ENCODE results near the gene UBA7.
A peak's percentile ranks its signal among the peaks of the same experiment; 100 is the strongest.
"Not testable (repeated sequence)": the region's sequence is repeated elsewhere in the genome, so short reads cannot be mapped to it uniquely, and the experiment has no call there.

UBA7 gene

DNA sequence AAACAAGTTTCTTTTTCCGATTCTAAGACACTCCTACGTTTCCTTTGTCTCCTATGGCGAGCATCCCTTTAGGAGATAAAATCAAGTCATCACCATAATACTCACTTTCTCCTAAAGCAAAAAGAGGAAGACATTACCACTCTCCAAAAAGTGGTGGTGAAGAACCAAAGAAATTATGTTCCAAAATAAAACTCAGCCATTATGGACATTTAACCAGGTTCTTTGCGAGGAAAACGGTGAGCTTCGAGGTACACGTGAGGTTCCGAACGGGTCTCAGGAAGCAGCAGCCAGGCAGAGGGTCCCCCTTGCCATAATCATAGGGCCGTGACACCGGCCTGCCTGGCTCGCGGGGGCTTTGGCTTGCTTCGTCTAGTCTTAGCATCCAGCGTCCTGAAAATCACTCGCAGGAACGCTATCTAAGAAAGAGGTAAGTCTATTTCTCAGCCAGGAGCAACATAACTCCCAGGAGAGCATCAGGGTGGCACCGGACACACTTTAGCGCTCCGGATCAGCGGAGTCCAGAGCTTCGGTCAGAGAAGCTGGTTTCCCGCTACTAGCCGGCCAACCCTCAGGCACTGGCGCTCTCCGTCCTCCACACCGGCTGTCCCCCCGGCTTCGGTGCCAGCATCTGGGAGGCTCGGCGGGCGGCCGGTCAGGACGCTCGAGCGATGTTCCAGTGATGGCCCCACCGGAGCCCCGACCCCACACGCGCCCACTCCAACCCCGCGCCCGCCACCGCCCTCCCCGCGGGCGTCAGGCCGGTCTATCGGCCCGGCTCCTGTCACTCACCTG, 28.0 kb downstream of the UBA7 start:
- Histone ChIP-seq H3K4me3 (peak overlapping the region; percentile 84), H3K9ac (ENCODE audit: insufficient read length) (peak overlapping the region; percentile 77), H3K36me3 (ENCODE audit: insufficient read depth, low read length) (no peaks in the 10 kb centered on the region), H3K9me3 (ENCODE audit: low read depth, low read length) (no peaks in the 10 kb centered on the region), H3K27ac (no peak overlapping the region)
- no peak for DNase-seq (ENCODE audit: low read depth, low spot score)
- TF ChIP-seq FOXP2 (optimal IDR thresholded peaks at IDR 0.05; ENCODE audit: control extremely low read depth, extremely low read length, insufficient read depth) (no peak), POLR2AphosphoS5 (IDR thresholded peaks at IDR 0.05; ENCODE audit: borderline replicate concordance, low read depth, low read length) (no peak), EZH2 (IDR thresholded peaks at IDR 0.05) (no peak)

- H3K36me3 ChIP-seq (ENCODE audit: insufficient read depth, low read length); H3K27ac ChIP-seq; H3K9me3 ChIP-seq (ENCODE audit: low read depth, low read length); H3K9ac ChIP-seq (ENCODE audit: insufficient read length); DNase-seq (ENCODE audit: low read depth, low spot score); H3K4me3 ChIP-seq: not testable (repeated sequence)
Observed at GRCh38 chr3:49782277-49782676, 31.5 kb downstream of the UBA7 start.

DNA sequence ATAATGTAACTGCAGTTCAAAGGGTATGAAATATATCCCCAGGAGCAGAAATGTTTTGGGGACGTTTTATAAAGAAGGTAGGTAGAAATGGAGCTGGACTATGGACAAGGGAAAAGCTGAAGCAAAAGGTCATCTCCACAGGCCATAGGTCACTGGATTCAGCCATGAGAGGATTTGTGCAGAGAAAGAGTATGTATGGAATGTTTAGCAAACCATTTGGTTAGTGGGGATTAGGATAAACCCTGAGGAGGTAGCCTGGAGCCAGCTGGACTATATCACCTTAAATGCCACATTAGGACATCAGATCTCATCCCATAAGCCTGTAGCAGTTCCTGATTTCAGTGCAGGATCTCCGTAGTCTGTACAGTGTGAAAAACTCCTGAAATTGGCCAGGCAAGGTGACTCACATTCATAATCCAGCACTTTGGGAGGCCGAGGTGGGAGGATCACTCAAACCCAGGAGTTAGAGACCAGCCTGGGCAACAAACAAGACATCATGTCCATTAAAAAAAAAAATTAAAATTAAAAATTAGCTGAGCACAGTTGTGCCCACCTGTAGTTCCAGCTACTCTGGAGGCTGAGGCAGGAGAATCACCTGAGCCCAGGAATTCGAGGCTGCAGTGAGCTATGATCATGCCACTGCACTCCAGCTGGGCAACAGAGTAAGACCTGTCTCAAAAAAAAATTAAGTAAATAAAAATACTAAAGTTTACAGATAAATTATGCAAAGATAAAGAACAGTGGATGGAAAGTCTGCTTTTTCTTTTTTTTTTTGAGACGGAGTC, 32.1 kb downstream of the UBA7 start:
- no peak for DNase-seq (ENCODE audit: low read depth, low spot score)
- no peak overlapping the region for H3K9ac ChIP-seq (ENCODE audit: insufficient read length)
- H3K36me3 ChIP-seq (ENCODE audit: insufficient read depth, low read length): no peaks in the 10 kb centered on the region
- H3K4me3 ChIP-seq: no peak overlapping the region
- TF ChIP-seq POLR2AphosphoS5 (IDR thresholded peaks at IDR 0.05; ENCODE audit: borderline replicate concordance, low read depth, low read length) (no peak), FOXP2 (optimal IDR thresholded peaks at IDR 0.05; ENCODE audit: control extremely low read depth, extremely low read length, insufficient read depth) (no peak), EZH2 (IDR thresholded peaks at IDR 0.05) (no peak)
- H3K27ac ChIP-seq: no peak overlapping the region
- no peaks in the 10 kb centered on the region for H3K9me3 ChIP-seq (ENCODE audit: low read depth, low read length)

DNA sequence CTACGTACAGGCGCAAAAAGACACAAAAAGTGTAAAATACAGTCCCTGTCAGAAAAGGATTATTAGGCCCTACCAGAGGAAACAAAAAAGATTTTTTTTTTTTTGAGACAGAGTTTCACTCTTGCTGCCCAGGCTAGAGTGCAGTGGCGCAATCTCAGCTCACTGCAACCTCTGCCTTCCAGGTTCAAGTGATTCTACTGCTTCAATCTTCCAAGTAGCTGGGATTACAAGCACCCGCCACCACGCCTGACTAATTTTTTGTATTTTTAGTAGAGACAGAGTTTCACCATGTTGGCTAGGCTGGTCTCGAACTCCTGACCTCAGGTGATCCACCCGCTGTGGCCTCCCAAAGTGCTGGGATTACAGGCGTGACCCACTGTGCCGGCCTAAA, 32.8 kb downstream of the UBA7 start:
- not testable (repeated sequence) for H3K9me3 ChIP-seq (ENCODE audit: low read depth, low read length); H3K36me3 ChIP-seq (ENCODE audit: insufficient read depth, low read length); H3K9ac ChIP-seq (ENCODE audit: insufficient read length); H3K27ac ChIP-seq; DNase-seq (ENCODE audit: low read depth, low spot score); H3K4me3 ChIP-seq

DNA sequence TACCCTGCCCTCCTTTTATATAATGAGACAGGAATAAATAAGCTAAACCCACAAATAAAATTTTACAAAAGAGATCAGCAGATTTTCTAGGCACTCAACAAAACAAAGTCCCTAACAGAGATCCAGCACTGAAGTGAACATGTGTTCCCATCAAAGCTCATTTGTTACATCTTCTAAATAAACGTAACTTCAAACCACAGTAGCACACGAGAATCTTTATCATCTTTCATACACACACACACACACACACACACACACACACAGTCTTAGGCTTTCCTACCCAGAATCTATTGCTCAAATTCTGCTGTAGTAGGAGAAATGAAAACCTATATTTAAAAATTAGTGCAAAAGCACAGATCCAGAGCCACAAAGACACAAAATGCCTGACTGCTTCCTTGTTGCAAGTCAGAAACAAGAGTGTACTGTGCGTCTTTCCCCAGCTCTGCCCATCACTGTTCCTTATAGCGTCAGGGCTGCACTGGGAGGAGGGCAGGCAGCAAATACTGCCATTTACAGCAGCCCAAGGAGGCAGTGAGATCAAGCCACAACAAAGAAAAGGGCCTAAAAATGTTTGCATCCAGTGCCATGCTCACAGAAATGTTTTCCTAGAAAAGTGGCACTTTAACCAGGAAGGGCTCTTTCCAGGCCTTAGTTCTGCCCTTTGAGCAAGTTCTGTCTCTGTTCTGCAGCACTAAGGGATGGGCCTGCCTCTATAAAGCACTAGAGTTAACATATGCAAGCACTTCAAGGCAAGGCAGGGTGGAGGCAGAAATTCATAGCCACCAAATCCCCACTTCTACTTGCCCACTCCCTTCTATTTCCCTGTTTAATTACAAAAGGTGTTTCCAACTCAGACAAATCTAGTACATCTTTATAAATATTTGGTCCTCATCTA, 33.4 kb downstream of the UBA7 start:
- Histone ChIP-seq H3K9me3 (ENCODE audit: low read depth, low read length) (no peaks in the 10 kb centered on the region), H3K27ac (no peak overlapping the region), H3K9ac (ENCODE audit: insufficient read length) (no peak overlapping the region), H3K4me3 (no peak overlapping the region), H3K36me3 (ENCODE audit: insufficient read depth, low read length) (no peaks in the 10 kb centered on the region)
- no peak for DNase-seq (ENCODE audit: low read depth, low spot score)
- TF ChIP-seq FOXP2 (optimal IDR thresholded peaks at IDR 0.05; ENCODE audit: control extremely low read depth, extremely low read length, insufficient read depth) (no peak), EZH2 (IDR thresholded peaks at IDR 0.05) (no peak), POLR2AphosphoS5 (IDR thresholded peaks at IDR 0.05; ENCODE audit: borderline replicate concordance, low read depth, low read length) (no peak)

- no peak for TF ChIP-seq EZH2 (IDR thresholded peaks at IDR 0.05)
- no peak for TF ChIP-seq FOXP2 (optimal IDR thresholded peaks at IDR 0.05; ENCODE audit: control extremely low read depth, extremely low read length, insufficient read depth)
- Histone ChIP-seq H3K9ac (ENCODE audit: insufficient read length) (no peak overlapping the region), H3K36me3 (ENCODE audit: insufficient read depth, low read length) (no peaks in the 10 kb centered on the region), H3K4me3 (no peak overlapping the region), H3K27ac (no peak overlapping the region), H3K9me3 (ENCODE audit: low read depth, low read length) (no peaks in the 10 kb centered on the region)
- DNase-seq (ENCODE audit: low read depth, low spot score): no peak
Observed at GRCh38 chr3:49779358-49780079, 34.2 kb downstream of the UBA7 start.

- not testable (repeated sequence) for H3K4me3 ChIP-seq; H3K9ac ChIP-seq (ENCODE audit: insufficient read length); H3K27ac ChIP-seq; H3K36me3 ChIP-seq (ENCODE audit: insufficient read depth, low read length); H3K9me3 ChIP-seq (ENCODE audit: low read depth, low read length); DNase-seq (ENCODE audit: low read depth, low spot score)
Observed at GRCh38 chr3:49776101-49776500, 37.7 kb downstream of the UBA7 start.

DNA sequence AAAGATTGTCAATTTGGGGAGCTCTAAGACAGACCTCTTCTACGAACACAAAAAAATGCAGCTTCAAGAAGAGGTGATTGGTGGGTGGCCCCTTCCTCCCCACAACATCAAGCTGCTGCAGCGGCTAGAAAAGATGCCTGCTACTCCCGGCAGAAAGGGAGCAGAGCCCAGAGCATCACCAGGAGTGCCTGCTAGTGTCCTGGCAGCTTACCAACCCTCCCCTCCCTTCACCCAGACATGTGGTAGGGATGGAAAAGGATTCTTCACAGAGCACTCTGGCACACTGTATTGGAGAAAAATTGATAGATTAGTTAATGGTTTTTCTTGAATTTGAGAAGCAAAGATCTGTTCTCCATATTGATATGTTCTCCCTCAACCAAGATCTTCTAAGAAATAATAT, 38.2 kb downstream of the UBA7 start:
- H3K4me3 ChIP-seq: no peak overlapping the region
- TF ChIP-seq EZH2 (IDR thresholded peaks at IDR 0.05) (no peak), POLR2AphosphoS5 (IDR thresholded peaks at IDR 0.05; ENCODE audit: borderline replicate concordance, low read depth, low read length) (no peak), FOXP2 (optimal IDR thresholded peaks at IDR 0.05; ENCODE audit: control extremely low read depth, extremely low read length, insufficient read depth) (no peak)
- no peak for DNase-seq (ENCODE audit: low read depth, low spot score)
- no peak overlapping the region for H3K9ac ChIP-seq (ENCODE audit: insufficient read length)
- H3K36me3 ChIP-seq (ENCODE audit: insufficient read depth, low read length): no peaks in the 10 kb centered on the region
- H3K27ac ChIP-seq: no peak overlapping the region
- H3K9me3 ChIP-seq (ENCODE audit: low read depth, low read length): no peaks in the 10 kb centered on the region

Measured in SK-N-MC (cell line).